Choroid plexus epithelial cell (primary cell): ENCODE results near the gene NDUFA11.

ENCODE experiments used
- DNase-seq: peaks from one replicate; pipeline ENCODE4 v3.0.0-alpha.2; 2010; ENCODE audit warnings: low read depth
- H3K4me3 ChIP-seq: 2 replicates; pipeline ENCODE4 v1.5.1; 2011; ENCODE audit warnings: low read depth, mild to moderate bottlenecking, control low read depth, low read length, moderate library complexity
- CTCF ChIP-seq: conservative IDR thresholded peaks from 2 replicates; pipeline ENCODE4 v1.5.1; 2011; ENCODE audit warnings: low read depth, mild to moderate bottlenecking, control low read depth, inconsistent platforms, low read length, moderate library complexity

The NDUFA11 gene

GRCh38 chr19:5903624-5904351 is at the start of gene NDUFA11:
TSS of gene NDUFA11 (minus strand) at chr19:5903790. CDS start at chr19:5903708, 82 bp downstream.
- peak within 1 kb of the TSS; percentile 100 for H3K4me3 ChIP-seq
- peak; percentile 98 for DNase-seq
- no peak for TF ChIP-seq CTCF

- no peak for DNase-seq
- no peak overlapping the region for H3K4me3 ChIP-seq
- no peak for TF ChIP-seq CTCF
Observed at GRCh38 chr19:5953030-5953589, 49.5 kb upstream of the NDUFA11 start.

- no peak overlapping the region for H3K4me3 ChIP-seq
- no peak for TF ChIP-seq CTCF
- no peak for DNase-seq
Observed at GRCh38 chr19:5952193-5953029, 48.8 kb upstream of the NDUFA11 start.

GRCh38 chr19:5951338-5951861 is 47.8 kb upstream of the NDUFA11 start:
- H3K4me3 ChIP-seq: no peak overlapping the region
- no peak for TF ChIP-seq CTCF
- no peak for DNase-seq

GRCh38 chr19:5950741-5951140 is 47.2 kb upstream of the NDUFA11 start:
- no peak for DNase-seq
- no peak overlapping the region for H3K4me3 ChIP-seq
- TF ChIP-seq CTCF: no peak

GRCh38 chr19:5949792-5950305 is 46.3 kb upstream of the NDUFA11 start:
- TF ChIP-seq CTCF: no peak
- DNase-seq: no peak
- H3K4me3 ChIP-seq: no peak overlapping the region
